ENCODE results near the gene DDX52. TPM values are rescaled to one million over a fixed set of nuclear protein-coding genes. Genes with fewer than 3 reads are reported as not detected.

Gene DDX52
- total RNA-seq, 1 experiment from 2014 or later, result 65.4 TPM

GRCh38 chr17:37574427-37574826 lies 68.8 kb downstream of the DDX52 start:
- no peak overlapping the region for H3T11ph ChIP-seq (ENCODE audit: low read length)
- H3K79me1 ChIP-seq (ENCODE audit: insufficient read depth, low read depth, low read length, poor library complexity, severe bottlenecking), result no peaks in the 10 kb centered on the region
- H4K5ac ChIP-seq (ENCODE audit: insufficient read length, low read depth, low read length), result no peak overlapping the region
- H3K9me3 ChIP-seq (ENCODE audit: control insufficient read depth, low read depth, low read length), result no peaks in the 10 kb centered on the region
- H2BK5ac ChIP-seq (ENCODE audit: insufficient read length, low read length), result no peak overlapping the region
- H3K4me2 ChIP-seq (ENCODE audit: insufficient read depth, insufficient read length, low read length), result no peak overlapping the region
- Mint-ChIP-seq H3K4me3 (no peak overlapping the region), H3K4me1 (no peaks in the 10 kb centered on the region), H3K27me3 (ENCODE audit: low read depth) (no peaks in the 10 kb centered on the region), H3K27ac (no peak overlapping the region), H3K9me3 (peaks cover 0 to 5% of the 10 kb centered on the region in 2 experiments; a peak in 2 of 5 replicates), H3K36me3 (ENCODE audit: insufficient read depth in 1 of 3, low read depth in 3 of 3) (peaks cover 17 to 36% (median 32%) of the 10 kb centered on the region in 3 experiments)
- no peaks in the 10 kb centered on the region for H3K27me3 ChIP-seq (ENCODE audit: insufficient read depth, low read length)
- no peak overlapping the region for H2BK20ac ChIP-seq (ENCODE audit: low read depth, low read length, poor library complexity, severe bottlenecking)
- no peak overlapping the region for H3K14ac ChIP-seq (ENCODE audit: insufficient read depth, low read length)
- no peak overlapping the region for H3K9ac ChIP-seq (ENCODE audit: extremely low read depth, insufficient read length, low read length)
- TF ChIP-seq CTCF (conservative IDR thresholded peaks at IDR 0.05), result no peak
- no peak overlapping the region for H3K18ac ChIP-seq (ENCODE audit: insufficient read length, low read depth, low read length)
- H4K8ac ChIP-seq (replicated peaks; ENCODE audit: insufficient read length, low read depth, low read length), result no peak overlapping the region
- no peak overlapping the region for H2BK120ac ChIP-seq (ENCODE audit: low read depth, low read length, poor library complexity, severe bottlenecking)
- no peaks in the 10 kb centered on the region for H3K4me1 ChIP-seq (ENCODE audit: insufficient read depth, low read length)
- no peak overlapping the region for H2BK12ac ChIP-seq (ENCODE audit: insufficient read length, low read depth, low read length)
- no CpG with 5 or more reads among the region's 2 CpGs for WGBS (ENCODE audit: extremely low coverage, insufficient read length, low lambda C conversion rate)
- no peaks in the 10 kb centered on the region for H3K23me2 ChIP-seq (ENCODE audit: insufficient read length, low read depth, low read length, poor library complexity, severe bottlenecking)
- H3K79me2 ChIP-seq (ENCODE audit: insufficient read depth, low read length), result no peaks in the 10 kb centered on the region
- H2AFZ ChIP-seq (ENCODE audit: low read length), result no peak overlapping the region
- no peak overlapping the region for H3K4ac ChIP-seq (ENCODE audit: low read depth, low read length)
- no peak overlapping the region for H2BK15ac ChIP-seq (ENCODE audit: low read depth, low read length)
- no peaks in the 10 kb centered on the region for H4K20me1 ChIP-seq (ENCODE audit: control insufficient read depth, insufficient read depth, insufficient read length)
- H3K23ac ChIP-seq (ENCODE audit: insufficient read length, low read depth, low read length), result no peak overlapping the region
- no peak overlapping the region for H3K27ac ChIP-seq (ENCODE audit: insufficient read length, low read depth, low read length)
- H3K56ac ChIP-seq (ENCODE audit: insufficient read length, low read depth, low read length), result no peak overlapping the region
- DNase-seq, result no peak
- H4K91ac ChIP-seq (ENCODE audit: insufficient read length, low read depth, low read length), result no peak overlapping the region
- no peak overlapping the region for H2AK5ac ChIP-seq (ENCODE audit: insufficient read length, low read length)

Data from H9 (cell line).